ENCODE measurements around the gene MAPK6.
A peak's percentile ranks its signal among the peaks of the same experiment; 100 is the strongest.
"Not testable (repeated sequence)": the region's sequence is repeated elsewhere in the genome, so short reads cannot be mapped to it uniquely, and the experiment has no call there.

MAPK6 gene

DNA sequence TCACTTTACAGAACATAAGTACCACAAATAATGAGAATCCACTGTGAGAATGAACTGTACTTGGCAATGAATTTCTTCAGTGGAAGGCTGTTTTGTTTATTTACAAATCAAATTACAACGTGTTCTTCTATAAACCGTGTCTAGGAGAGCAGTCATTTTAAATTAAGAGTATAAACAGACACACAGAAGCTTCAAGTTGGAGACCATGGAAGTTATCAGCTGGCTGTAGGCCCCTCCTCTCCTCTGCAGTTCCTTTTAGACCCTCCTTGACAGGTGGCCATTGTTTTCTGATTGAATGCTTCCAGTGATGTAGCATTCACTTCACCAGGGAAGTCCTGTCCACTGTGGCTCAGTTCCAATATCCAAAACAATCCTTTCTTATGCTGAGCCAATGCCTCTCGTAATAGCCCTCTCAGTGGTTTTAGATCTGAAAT is 7.3 kb upstream of the MAPK6 start:
- no peak for DNase-seq

DNA sequence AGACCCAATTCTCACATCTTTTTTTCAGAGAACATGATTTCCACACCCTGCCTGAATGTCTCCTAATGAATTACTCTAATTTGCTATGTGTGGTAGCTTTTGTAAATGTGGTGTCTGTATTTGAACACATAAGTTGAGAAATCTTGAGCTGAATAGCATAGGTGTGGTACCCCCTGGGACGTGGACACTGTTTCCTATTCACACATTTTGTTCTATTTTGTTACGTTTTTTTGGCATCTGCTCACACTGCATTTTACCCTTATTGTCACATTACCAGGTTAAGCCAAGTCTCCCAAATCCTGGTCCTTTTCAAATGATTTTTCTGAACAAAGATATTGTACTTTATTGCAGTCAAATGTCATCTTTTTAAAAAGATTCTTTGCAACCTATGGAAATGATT is 6.8 kb upstream of the MAPK6 start:
- no peak for DNase-seq

DNA sequence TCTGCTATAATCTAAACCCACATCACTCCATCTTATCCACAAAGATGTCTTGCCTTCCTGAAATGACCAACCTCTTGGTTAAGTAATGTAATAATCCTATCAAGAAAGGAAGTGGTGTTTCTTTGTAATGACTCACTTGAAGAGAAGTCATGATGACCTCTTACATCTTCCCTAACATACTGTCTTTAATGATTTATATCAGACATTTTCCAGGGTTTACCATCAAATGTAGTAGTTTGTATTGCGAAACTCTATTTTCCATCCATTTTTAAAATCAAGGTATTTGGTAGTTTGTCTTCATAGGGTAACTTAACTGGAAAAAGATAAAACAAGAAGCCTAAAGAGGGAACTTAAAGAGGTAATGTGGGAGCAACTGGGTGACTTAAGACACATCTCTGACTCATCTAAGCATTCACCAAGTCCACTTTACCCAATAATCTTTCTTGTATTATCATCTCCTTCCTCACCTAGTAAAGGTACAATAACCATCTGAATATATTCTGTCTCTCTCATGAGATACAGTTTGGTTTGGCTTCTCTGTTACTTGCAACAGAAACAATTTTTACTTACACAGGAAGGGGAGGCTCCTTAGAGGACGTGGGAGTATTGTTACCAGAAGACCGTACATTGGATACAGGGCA is 5.7 kb upstream of the MAPK6 start:
- peak; percentile 60 for DNase-seq

DNA sequence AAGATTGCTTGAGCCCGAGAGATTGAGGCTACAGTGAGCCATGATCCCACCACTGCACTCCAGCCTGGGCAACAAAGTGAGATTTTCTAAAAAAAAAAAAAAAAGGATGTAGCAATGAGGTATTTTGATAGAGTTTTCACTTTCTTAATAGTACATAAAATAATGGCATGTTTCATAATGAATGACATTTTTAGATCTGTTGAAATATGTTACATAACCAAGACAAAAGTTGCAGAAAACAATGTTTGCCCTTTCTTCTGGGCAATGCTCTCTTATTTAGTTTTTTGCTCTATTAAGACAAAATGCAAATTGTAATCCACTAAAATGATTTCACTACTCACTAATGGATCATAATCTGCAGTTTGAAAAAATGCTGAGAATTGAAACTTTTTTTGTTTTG is 4.4 kb upstream of the MAPK6 start:
- no peak for DNase-seq

DNA sequence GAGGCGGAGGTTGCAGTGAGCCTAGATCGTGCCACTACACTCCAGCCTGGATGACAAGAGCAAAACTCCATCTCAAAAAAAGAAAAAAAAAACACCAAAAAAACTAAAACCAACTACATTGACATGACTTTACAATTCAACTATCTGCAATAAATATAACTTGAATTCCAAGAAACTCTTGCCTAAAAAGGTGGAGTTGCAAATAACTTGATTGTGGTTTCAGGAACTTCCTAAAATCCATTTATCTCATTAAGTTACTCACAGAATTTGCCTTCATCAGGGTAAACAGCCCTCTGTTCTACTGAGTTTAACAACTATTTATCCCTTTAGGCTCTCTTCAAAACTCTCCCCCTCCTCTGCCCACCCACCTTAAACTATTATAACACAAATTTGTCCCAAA is 2.7 kb upstream of the MAPK6 start:
- DNase-seq: no peak

DNA sequence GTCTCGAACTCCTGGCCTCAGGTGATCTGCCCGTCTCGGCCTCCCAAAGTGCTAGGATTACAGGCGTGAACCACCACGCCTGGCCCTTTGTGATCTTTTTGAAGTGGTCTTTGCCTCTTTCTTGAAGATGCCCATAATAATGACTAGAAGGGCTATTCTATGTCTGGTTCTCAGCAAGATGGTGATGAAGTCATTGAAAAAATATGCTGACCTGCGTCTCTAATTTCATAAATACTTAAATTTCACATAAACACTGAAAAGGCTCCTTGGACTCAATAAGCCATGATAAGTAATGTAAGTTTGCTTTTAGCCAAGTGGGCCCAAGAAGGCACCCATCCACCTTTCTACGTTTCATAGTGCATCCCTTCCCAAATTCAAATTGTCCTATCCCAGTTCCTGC is 775 bp upstream of the MAPK6 start:
- DNase-seq: no peak

DNA sequence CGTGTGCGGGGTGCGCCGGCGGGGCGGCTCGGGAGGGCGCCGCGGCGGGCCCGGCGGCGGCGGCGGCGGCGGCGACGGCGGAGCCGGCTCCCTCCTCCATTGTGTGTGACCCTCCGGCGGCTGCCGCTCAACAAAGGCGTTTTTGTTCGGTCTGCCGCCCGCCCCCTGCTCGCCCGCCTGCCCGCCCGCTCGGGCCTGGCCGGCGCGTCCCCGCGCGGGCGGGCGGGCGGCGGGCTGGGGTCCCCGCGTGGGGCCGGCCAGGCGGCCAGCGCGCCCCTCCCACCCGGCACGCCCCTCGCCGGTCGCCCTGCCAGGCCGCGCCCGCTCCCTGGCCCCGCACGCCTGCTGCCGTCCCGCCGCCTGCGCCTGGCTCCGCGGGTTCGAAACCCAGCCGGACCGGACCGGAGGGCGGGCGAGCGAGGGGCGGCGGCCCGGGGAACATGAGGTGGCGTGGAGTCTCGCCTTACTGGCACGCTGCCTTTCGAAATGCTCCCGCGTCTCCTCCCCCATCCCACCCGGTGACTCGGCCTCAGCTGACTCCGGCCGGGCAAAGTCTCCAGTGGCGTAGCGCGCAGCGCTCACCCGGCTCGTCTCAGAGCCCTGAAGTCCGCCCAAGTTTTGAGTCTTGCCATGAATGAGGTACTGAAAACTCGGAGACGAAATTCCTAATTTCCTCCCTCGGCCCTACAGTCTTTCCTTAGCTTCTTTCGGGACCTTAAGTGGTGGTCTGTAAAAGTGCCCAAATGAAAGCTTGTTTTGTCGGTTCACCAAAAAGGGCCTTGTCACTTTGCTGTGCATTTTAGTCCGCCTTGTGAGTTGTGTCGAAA is 588 bp downstream of the MAPK6 start:
- DNase-seq: peak; percentile 15

DNA sequence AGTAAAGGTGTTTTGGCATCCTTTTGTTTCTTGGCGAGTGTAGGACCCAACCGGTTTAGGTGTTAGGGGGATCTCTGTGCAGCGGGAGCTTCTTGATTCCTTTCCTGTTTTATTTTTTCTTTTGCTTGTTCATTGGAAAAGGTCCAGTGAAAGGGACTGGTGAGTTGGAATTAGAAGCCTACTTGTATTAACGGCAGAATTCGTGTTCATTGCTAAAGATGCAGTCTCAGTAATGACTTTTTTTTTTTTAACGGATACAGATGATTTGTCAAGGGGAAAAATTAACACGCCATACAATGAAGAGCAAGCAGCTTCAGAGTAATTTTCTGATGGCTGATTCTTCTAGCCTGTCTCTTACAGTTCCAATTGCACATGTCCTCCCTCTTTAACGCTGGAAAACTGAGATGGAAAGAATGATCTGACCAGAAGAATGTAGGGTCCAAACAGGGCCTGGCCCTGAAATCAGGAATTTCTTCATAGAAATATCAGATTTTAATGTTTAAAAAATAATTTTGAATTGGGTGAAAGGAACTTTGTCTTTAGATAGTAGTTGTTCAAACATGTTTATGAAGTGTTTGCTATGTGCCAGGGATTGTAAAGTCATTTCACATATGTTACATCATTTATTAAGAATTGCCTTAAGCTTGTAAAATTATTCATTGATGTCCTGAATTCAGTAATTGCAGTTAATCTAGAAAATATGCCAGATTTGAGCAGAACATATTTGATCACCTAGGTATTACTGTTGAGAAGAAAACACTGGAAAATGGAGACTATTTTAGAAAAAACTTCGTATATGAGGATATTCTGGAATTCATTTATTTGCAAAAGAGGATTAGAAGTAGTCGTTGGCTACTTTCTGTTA is 1.4 kb downstream of the MAPK6 start:
- no peak for DNase-seq

DNA sequence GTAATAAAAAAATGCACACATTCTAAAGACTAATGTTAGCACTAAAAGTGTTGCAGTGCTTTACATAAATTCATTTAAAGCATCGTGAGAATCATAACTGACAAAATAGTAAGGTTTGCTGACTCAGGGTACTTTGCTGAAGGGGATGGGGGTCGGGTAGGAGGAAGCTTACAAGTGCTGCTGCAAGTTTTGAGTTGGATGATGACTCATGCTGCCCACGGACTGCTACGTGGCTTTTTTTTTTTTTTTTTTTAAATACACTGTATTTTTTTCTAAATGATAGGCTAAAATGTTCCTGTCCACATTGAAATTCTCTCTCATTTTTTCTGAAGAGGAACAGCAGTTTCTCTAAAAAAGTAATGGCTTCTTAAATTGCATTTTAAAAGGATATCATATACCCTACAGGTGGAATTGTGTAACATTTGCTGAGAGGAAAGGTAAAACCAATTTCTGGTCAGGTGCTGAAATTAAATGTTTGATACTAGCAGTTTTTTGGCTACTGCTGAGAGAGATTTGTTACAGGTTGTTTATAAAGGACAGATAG is 2.2 kb downstream of the MAPK6 start:
- DNase-seq: peak; percentile 41

DNA sequence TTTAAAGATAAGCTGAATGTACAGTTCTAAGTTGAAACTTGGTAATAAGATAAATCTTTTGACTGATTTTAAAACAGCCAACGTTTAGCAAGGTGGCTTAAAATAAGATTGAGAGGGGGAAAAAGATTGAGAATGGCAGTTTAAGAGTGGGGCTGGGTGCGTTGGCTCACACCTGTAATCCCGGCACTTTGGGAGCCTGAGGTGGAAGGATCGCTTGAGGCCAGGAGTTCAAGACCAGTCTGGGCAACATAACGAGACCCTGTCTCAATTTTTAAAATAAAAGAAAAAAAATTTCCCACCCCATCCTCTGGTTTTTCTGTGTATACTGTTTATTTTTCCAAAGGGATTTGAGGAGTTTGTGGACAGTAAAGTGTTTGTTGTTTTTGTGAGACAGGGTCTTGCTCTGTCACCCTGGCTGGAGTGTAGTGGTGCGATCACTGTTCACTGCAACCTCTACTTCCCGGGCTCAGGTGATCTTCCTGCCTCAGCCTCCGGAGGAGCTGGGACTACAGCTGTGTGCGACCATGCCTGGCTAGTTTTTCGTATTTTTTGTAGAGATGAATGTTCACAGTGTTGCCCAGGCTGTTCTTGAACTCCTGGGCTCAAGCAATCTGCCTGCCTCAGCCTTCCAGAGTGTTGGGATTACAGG is 3.0 kb downstream of the MAPK6 start:
- DNase-seq: no peak

DNA sequence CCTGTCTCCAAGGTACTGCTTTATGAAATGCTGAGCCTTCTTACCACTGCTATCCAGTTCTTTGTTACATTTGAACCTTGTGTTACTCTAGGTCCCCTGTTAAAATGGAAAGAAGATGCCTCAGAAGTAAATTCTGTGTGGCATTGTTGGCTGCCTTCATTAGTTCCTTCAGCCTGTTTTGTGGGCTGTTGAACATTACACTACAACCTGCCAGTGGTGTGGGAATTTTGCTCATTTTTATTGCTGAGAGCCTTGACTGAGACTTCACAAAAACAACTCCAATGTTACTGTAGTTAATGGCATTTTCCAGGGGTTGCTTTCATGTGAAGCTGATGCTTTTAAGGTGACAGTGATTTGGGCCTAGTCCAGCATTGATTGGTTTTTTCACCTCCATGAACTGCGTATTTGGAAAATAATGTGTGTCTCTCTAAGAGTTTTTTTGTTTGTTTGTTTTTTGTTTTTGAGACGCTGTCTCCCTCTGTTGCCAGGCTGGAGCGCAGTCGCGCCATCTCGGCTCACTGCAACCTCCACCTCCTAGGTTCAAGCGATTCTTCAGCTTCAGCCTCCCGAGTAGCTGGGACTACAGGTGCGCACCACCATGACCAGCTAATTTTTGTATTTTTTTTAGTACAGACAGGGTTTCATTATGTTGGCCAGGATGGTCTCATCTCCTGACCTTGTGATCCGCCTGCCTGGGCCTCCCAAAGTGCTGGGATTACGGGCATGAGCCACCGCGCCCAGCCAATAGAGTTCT is 4.3 kb downstream of the MAPK6 start:
- DNase-seq: no peak

DNA sequence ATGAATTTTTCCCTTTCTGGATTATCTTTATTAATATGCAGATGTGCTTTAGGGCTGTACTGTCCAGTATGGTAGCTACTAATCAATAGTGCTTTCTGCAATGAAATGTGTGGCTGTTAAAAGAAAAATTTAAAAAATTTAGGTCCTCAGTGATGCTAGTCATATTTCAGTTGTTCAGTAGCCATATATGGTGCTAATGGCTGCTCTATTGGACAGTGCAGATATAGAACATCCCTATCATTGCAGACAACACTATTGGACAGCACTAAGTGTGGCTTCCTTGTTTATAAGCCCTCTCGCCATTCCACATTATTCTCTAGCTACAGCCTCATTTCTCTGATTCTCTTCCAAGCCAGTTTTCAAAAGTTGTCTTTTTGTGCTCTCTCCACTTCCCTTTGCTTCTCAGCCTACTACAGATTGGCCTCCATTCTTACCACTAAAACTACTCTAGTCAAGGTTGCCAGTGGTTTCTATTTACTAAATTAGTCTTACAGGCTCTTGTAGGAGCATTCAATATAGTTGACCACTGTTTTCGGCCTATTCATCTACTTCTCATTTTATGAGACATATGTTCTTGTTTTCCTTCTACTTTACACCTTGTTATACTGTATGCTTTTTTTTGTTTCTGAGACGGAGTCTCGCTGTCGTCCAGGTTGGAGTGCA is 9.5 kb downstream of the MAPK6 start:
- DNase-seq: no peak

DNA sequence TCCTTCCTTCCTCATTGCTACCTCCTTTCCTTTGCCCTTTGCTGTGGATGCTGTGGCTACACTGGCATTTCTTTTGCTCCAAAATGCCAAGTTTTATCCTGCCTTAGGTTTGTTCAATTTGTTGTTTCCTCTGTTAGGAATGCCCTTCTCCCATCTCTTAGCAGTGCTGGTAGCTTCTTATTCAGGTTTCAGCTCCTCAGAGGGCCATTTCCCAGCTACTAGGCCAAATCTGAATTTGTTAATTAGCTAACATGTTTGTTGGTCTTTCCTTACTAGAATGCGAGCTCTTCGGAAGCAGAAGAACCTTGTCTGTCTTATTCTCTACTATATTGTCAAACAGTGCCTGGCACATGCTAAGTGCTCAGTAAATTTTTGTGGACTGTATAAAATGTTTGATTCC is 11.0 kb downstream of the MAPK6 start:
- no peak for DNase-seq

DNA sequence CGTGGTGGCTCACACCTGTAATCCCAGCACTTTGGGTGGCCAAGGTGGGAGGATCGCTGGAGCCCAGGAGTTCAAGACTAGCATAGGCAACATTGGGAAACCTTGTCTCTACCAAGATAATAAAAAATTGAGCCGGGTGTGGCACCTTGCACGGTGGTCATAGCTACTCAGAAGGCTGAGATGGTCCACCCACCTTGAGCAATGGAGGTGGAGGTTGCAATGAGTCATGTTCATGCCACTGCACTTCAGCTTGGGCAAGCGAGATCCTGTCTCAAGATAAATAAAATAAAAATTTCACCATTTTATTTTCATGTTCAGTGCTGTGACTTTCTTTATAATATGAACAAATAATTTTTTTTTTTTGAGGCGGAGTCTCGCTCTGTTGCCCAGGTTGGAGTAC is 12.5 kb downstream of the MAPK6 start:
- no peak for DNase-seq

DNA sequence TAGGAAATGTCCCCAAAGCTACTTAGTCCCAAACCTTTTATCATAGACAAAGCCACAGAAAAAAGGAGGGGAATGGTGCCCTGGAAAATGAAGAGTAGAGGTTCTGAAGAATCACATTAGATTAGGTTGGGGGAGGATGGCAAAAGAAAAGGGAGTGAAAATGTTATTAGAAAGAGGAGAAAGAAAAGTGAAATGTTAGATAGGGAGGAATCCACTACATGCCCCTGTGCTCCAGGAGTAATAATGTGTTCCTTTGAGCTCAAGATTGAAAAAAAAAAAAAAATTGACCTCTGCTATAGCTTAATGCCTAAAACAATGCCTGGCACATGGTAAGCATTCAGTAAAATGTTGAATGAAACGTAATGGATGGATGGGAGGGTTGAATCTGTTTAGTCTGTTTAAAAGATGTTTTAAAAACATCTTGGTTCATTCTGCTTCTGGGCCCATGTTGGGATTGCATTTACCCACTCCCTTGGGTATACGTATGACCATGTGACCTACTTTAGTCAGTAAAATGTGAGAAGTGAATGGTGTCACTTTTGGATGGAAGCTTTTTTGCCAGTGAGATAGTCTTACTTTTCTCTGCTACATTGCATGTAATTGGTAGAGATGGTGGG is 19.0 kb downstream of the MAPK6 start:
- no peak for DNase-seq

DNA sequence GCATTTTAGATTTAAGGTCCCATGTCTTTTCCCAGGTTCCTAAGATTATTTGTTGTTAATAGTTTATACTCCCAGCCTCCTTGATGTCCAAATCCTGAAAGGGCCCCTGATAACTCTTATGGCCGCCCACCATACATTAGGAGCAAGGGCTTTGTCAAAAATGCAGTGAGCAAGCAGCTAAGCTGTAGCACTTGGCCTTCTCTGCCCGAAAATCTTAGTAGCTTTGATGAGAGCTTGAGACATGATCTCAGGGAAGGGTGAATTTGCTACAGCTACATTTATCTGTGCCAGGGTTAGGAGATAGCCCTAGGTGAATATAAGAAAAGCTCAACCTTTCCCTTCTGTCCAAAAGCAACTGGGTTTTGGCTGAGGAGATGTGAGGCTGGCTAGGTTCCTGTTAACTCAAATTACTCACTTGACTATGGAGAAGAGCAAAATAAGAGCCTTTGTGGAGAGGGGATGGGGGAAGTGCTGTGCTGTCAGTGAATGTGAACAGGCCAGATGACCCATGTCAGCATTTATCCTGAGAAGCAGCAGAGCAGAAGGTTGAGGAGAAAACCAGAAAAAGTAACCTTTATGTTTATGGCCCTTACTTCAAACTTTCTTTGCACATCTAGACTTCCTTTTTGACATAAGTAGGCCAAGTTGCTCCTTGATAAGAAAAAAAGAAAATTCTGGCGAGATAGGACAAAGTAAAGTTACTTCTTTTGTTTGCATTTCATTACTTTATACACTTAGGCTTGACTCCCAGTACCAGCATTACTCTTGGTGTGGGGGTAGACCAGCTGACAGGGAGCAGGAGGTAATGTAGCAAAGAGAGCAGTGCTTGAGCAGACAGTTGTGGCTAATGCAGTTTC is 21.1 kb downstream of the MAPK6 start:
- no peak for DNase-seq

DNA sequence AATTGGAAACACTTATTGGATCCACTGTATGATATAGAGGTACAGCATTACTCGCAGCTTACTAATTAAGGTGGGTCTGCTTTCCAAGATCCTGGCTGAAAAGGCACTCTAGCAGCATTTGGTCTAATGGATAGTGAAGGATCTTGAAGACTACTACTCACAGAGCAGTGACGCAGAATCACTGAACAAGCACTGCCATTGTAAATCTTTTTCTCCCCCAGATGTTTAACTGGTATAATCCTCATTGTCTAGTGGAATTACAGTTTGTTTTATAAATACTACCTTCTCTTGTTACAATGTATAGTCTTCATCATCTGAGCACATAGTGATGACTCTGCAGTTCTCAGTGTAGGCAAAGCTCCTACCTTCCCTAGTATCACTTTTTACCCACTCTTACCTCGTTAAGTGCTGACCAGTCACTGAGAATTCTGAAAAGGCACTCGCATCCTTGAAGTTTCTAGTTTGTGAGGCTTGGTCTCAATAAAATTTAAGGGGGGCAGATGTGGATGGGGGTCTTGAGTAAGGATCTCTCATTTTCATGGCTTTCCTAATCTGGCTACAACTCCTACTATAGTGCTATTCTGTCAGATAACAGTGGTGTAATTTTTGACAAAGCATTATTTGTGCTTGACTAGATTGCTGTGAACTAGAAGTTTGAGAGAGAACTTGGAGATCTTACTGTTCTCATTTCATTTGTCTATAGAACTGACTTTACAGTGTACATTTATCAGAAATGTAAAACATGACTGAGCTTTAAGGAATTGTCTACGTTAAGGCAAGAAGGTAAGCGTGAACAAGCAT is 23.2 kb downstream of the MAPK6 start:
- no peak for DNase-seq

DNA sequence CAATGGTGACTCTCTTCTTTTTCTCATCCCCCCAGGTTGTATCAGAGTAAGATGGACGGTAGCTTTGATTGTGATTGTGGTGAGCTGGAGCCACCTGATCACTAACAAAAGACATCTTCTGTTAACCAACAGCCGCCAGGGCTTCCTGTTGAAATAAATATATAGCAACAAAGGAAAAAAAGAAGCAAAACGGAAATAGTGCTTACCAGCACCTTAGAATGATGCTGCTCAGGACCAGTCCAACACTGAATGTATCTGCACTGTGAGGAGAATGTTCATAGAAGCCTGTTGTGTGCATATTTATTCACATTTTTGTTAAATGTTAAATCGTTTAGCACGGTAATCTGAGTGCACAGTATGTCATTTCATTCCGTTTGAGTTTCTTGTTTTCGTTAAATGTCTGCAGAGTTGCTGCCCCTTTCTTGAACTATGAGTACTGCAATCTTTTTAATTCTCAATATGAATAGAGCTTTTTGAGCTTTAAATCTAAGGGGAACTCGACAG is 26.8 kb downstream of the MAPK6 start:
- DNase-seq: not testable (repeated sequence)

DNA sequence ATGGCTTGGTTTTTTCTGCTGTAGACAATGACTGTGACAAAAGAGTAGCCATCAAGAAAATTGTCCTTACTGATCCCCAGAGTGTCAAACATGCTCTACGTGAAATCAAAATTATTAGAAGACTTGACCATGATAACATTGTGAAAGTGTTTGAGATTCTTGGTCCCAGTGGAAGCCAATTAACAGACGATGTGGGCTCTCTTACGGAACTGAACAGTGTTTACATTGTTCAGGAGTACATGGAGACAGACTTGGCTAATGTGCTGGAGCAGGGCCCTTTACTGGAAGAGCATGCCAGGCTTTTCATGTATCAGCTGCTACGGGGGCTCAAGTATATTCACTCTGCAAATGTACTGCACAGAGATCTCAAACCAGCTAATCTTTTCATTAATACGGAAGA is 27.5 kb downstream of the MAPK6 start:
- DNase-seq: not testable (repeated sequence)
